Parathyroid adenoma (tissue), 2 donors: ENCODE results near the gene VPS18.

Experiments
- H2AFZ ChIP-seq: fragments of 300-600 bp; sonication (generic); one replicate; pipeline ENCODE4 v1.7.0; 2017; ENCODE audit warnings: antibody characterized with exemption, mild to moderate bottlenecking
- H3K27ac ChIP-seq: fragments of 300-600 bp; sonication (generic); one replicate; pipeline ENCODE4 v1.7.0; 2017
- H3K27me3 ChIP-seq: fragments of 300-600 bp; sonication (generic); one replicate; pipeline ENCODE4 v1.7.0; 2017; ENCODE audit warnings: low read length; ENCODE audit not compliant: control insufficient read depth, insufficient read depth
- H3K36me3 ChIP-seq: fragments of 300-600 bp; sonication (generic); one replicate; pipeline ENCODE4 v1.7.0; 2017; ENCODE audit warnings: low read length; ENCODE audit not compliant: control insufficient read depth, insufficient read depth
- H3K4me1 ChIP-seq: fragments of 300-600 bp; sonication (generic); one replicate; pipeline ENCODE4 v1.7.0; 2017; ENCODE audit warnings: control low read depth
- H3K4me2 ChIP-seq: fragments of 300-600 bp; sonication (generic); one replicate; pipeline ENCODE4 v1.7.0; 2017; ENCODE audit warnings: low read length
- H3K4me3 ChIP-seq: fragments of 300-600 bp; sonication (generic); one replicate; pipeline ENCODE4 v1.7.0; 2017; ENCODE audit warnings: low read depth, low read length
- H3K79me2 ChIP-seq: fragments of 300-600 bp; sonication (generic); one replicate; pipeline ENCODE4 v1.7.0; 2017; ENCODE audit warnings: control low read depth
- H3K9ac ChIP-seq: fragments of 300-600 bp; sonication (generic); one replicate; pipeline ENCODE4 v1.7.0; 2017; ENCODE audit warnings: mild to moderate bottlenecking
- H3K9me3 ChIP-seq: fragments of 300-600 bp; sonication (generic); one replicate; pipeline ENCODE4 v1.7.0; 2017; ENCODE audit warnings: low read length; ENCODE audit not compliant: control insufficient read depth
- CTCF ChIP-seq: fragments of 300-600 bp; sonication (generic); IDR thresholded peaks from one replicate; pipeline ENCODE4 v1.7.0; 2017; ENCODE audit warnings: antibody characterized with exemption, mild to moderate bottlenecking
- donor health status: primary hyperparathyroidism.

Gene VPS18

GRCh38 chr15:40894681-40895448, 615 bp downstream of the VPS18 start:
- Histone ChIP-seq H3K27me3 (no peaks in the 10 kb centered on the region), H3K4me3 (peak overlapping the region; percentile 90), H3K79me2 (no peaks in the 10 kb centered on the region), H3K36me3 (no peaks in the 10 kb centered on the region), H2AFZ (peak overlapping the region; percentile 87), H3K4me1 (peaks cover 5% of the 10 kb centered on the region), H3K9ac (peak overlapping the region; percentile 23), H3K4me2 (peak overlapping the region; percentile 91), H3K27ac (peak overlapping the region; percentile 74), H3K9me3 (no peaks in the 10 kb centered on the region)
- TF ChIP-seq CTCF, result peak; percentile 18

DNA sequence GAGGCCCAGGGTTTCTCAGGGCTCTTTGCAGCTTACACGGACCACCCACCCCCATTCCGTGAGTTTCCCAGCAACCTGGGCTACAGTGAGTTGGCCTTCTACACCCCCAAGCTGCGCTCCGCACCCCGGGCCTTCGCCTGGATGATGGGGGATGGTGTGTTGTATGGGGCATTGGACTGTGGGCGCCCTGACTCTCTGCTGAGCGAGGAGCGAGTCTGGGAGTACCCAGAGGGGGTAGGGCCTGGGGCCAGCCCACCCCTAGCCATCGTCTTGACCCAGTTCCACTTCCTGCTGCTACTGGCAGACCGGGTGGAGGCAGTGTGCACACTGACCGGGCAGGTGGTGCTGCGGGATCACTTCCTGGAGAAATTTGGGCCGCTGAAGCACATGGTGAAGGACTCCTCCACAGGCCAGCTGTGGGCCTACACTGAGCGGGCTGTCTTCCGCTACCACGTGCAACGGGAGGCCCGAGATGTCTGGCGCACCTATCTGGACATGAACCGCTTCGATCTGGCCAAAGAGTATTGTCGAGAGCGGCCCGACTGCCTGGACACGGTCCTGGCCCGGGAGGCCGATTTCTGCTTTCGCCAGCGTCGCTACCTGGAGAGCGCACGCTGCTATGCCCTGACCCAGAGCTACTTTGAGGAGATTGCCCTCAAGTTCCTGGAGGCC, 5.4 kb downstream of the VPS18 start:
- H3K27me3 ChIP-seq, result no peaks in the 10 kb centered on the region
- no peak overlapping the region for H3K9ac ChIP-seq
- no peak overlapping the region for H3K27ac ChIP-seq
- no peak overlapping the region for H2AFZ ChIP-seq
- H3K9me3 ChIP-seq, result no peaks in the 10 kb centered on the region
- no peaks in the 10 kb centered on the region for H3K4me1 ChIP-seq
- no peaks in the 10 kb centered on the region for H3K79me2 ChIP-seq
- no peak overlapping the region for H3K4me2 ChIP-seq
- no peak for TF ChIP-seq CTCF
- H3K4me3 ChIP-seq, result no peak overlapping the region
- H3K36me3 ChIP-seq, result no peaks in the 10 kb centered on the region

DNA sequence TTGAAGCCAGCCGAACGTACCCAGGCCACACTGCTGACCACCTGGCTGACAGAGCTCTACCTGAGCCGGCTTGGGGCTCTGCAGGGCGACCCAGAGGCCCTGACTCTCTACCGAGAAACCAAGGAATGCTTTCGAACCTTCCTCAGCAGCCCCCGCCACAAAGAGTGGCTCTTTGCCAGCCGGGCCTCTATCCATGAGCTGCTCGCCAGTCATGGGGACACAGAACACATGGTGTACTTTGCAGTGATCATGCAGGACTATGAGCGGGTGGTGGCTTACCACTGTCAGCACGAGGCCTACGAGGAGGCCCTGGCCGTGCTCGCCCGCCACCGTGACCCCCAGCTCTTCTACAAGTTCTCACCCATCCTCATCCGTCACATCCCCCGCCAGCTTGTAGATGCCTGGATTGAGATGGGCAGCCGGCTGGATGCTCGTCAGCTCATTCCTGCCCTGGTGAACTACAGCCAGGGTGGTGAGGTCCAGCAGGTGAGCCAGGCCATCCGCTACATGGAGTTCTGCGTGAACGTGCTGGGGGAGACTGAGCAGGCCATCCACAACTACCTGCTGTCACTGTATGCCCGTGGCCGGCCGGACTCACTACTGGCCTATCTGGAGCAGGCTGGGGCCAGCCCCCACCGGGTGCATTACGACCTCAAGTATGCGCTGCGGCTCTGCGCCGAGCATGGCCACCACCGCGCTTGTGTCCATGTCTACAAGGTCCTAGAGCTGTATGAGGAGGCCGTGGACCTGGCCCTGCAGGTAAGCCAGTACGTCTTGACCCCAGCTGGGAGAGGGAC, 6.2 kb downstream of the VPS18 start:
- H3K4me1 ChIP-seq, result no peaks in the 10 kb centered on the region
- no peak overlapping the region for H2AFZ ChIP-seq
- H3K4me3 ChIP-seq, result no peak overlapping the region
- no peaks in the 10 kb centered on the region for H3K79me2 ChIP-seq
- no peaks in the 10 kb centered on the region for H3K27me3 ChIP-seq
- H3K36me3 ChIP-seq, result no peaks in the 10 kb centered on the region
- no peak overlapping the region for H3K27ac ChIP-seq
- no peak overlapping the region for H3K4me2 ChIP-seq
- H3K9me3 ChIP-seq, result no peaks in the 10 kb centered on the region
- no peak overlapping the region for H3K9ac ChIP-seq
- no peak for TF ChIP-seq CTCF

- no peak overlapping the region for H3K27ac ChIP-seq
- H3K9ac ChIP-seq, result no peak overlapping the region
- no peaks in the 10 kb centered on the region for H3K36me3 ChIP-seq
- H3K4me3 ChIP-seq, result no peak overlapping the region
- no peak for TF ChIP-seq CTCF
- no peak overlapping the region for H2AFZ ChIP-seq
- H3K4me1 ChIP-seq, result no peaks in the 10 kb centered on the region
- H3K9me3 ChIP-seq, result no peaks in the 10 kb centered on the region
- no peaks in the 10 kb centered on the region for H3K27me3 ChIP-seq
- no peak overlapping the region for H3K4me2 ChIP-seq
- H3K79me2 ChIP-seq, result no peaks in the 10 kb centered on the region
Observed at GRCh38 chr15:40901053-40901443, 6.8 kb downstream of the VPS18 start.
